Endothelial cell of umbilical vein (primary cell): ENCODE data around the gene DDIT4. TPM values are rescaled to one million over a fixed set of nuclear protein-coding genes. Genes with fewer than 3 reads are reported as not detected.

ENCODE experiments used
- BruUV-seq: library from RNA; stranded (reverse); fragments of 400-500 nt; replicated peaks from 2 replicates; lab custom pipeline; 2021; lab: Mats Ljungman, UMichigan
- CTCF ChIA-PET: fragments of 300-600, 350-600 bp; sonication (Branson Sonifier 250); formaldehyde crosslinking; loops from one replicate; lab custom pipeline; 2021; ENCODE audit warnings: antibody characterized with exemption, inconsistent platforms; lab: Charles Lee
- POLR2A ChIA-PET: fragments of 300-600, 350-600 bp; sonication (Branson Sonifier 250); formaldehyde crosslinking; loops from one replicate; lab custom pipeline; 2021; ENCODE audit warnings: antibody characterized with exemption, inconsistent platforms; lab: Charles Lee
- DNase-seq: peaks from one replicate; pipeline ENCODE4 v3.0.0-alpha.2; 2011; ENCODE audit warnings: low read depth, low spot score
- FAIRE-seq: peaks from 2 replicates; lab custom pipeline; 2011; peaks lifted over from hg19 to GRCh38; lab: Jason Lieb, UNC
- H2AFZ ChIP-seq: 2 replicates; pipeline ENCODE4 v1.6.0; 2012; ENCODE audit warnings: low read depth, low read length, control low read depth, inconsistent platforms
- H3K27ac ChIP-seq: 2 replicates; pipeline ENCODE4 v1.5.1; 2011; ENCODE audit warnings: low read depth, mild to moderate bottlenecking, control low read depth, low read length, moderate library complexity; ENCODE audit not compliant: insufficient read depth
- H3K27me3 ChIP-seq, 2 experiments: 2 replicates each; pipeline versions ENCODE4 v1.6.0 to v1.6.1; 2011; ENCODE audit warnings: low read length in 2 of 2, mixed read lengths in 1 of 2; ENCODE audit not compliant: control insufficient read depth in 2 of 2, insufficient read depth in 2 of 2
- H3K36me3 ChIP-seq, 2 experiments: 2 replicates in 1 of 2; 3 replicates in 1 of 2; pipeline ENCODE4 v1.5.1; 2011; ENCODE audit warnings: low read length in 2 of 2, mild to moderate bottlenecking in 1 of 2, moderate library complexity in 1 of 2; ENCODE audit not compliant: control insufficient read depth in 2 of 2, insufficient read depth in 2 of 2; ENCODE audit errors: extremely low read depth in 1 of 2
- H3K4me1 ChIP-seq: 3 replicates; pipeline ENCODE4 v1.5.1; 2011; ENCODE audit warnings: mild to moderate bottlenecking, low read length; ENCODE audit not compliant: control insufficient read depth, insufficient read depth; ENCODE audit errors: extremely low read depth
- H3K4me2 ChIP-seq: 2 replicates; pipeline ENCODE4 v1.6.1; 2011; ENCODE audit warnings: low read length, control low read depth, mixed read lengths; ENCODE audit not compliant: insufficient read depth
- H3K4me3 ChIP-seq, 3 experiments: fragments of 200-600 bp in 1 of 3; sonication (generic), shearing (Covaris generic) in 1 of 3; replicated peaks in 1 of 3; 2 replicates each; pipeline ENCODE4 v1.5.1; 2011 to 2016; ENCODE audit warnings: control low read depth in 3 of 3, low read length in 3 of 3, mild to moderate bottlenecking in 2 of 3, inconsistent platforms in 1 of 3, low read depth in 1 of 3, moderate library complexity in 1 of 3; ENCODE audit not compliant: insufficient read depth in 1 of 3
- H3K79me2 ChIP-seq: 2 replicates; pipeline ENCODE4 v1.6.0; 2012; ENCODE audit warnings: low read length, inconsistent platforms; ENCODE audit not compliant: control insufficient read depth, insufficient read depth
- H3K9ac ChIP-seq: replicated peaks from 2 replicates; pipeline ENCODE3; 2011; ENCODE audit warnings: low read length, control low read depth; ENCODE audit not compliant: insufficient read depth; ENCODE audit errors: extremely low read depth
- H3K9me1 ChIP-seq: replicated peaks from 3 replicates; pipeline ENCODE4 v1.6.0; 2011; ENCODE audit warnings: mild to moderate bottlenecking, low read length; ENCODE audit not compliant: control insufficient read depth, insufficient read depth; ENCODE audit errors: extremely low read depth
- H3K9me3 ChIP-seq: replicated peaks from 2 replicates; pipeline ENCODE4 v1.5.1; 2012; ENCODE audit warnings: low read length, inconsistent platforms; ENCODE audit not compliant: control insufficient read depth, insufficient read depth
- H4K20me1 ChIP-seq: replicated peaks from 2 replicates; pipeline ENCODE3; 2011; ENCODE audit warnings: mild to moderate bottlenecking, low read length; ENCODE audit not compliant: control insufficient read depth, insufficient read depth; ENCODE audit errors: extremely low read depth
- CTCF ChIP-seq, 2 donors: IDR thresholded peaks; 1 replicate in 1 of 2; 2 replicates in 1 of 2; pipeline ENCODE4 v1.5.1; 2011; ENCODE audit warnings: low read length in 2 of 2, mild to moderate bottlenecking in 2 of 2, moderate library complexity in 2 of 2, control low read depth in 1 of 2, inconsistent platforms in 1 of 2, low read depth in 1 of 2; ENCODE audit not compliant: insufficient read depth in 1 of 2; ENCODE audit errors: extremely low read depth in 1 of 2
- EZH2 ChIP-seq: IDR thresholded peaks from 2 replicates; pipeline ENCODE4 v1.6.1; 2012; ENCODE audit warnings: borderline replicate concordance, low read depth, mild to moderate bottlenecking, moderate library complexity, low read length, inconsistent platforms; ENCODE audit not compliant: severe bottlenecking
- FOS ChIP-seq: IDR thresholded peaks from 2 replicates; pipeline ENCODE4 v1.6.1; 2011; ENCODE audit warnings: mild to moderate bottlenecking, low read length, moderate library complexity, borderline replicate concordance; ENCODE audit not compliant: insufficient read depth
- GATA2 ChIP-seq: IDR thresholded peaks from 2 replicates; pipeline ENCODE4 v1.7.0; 2011; ENCODE audit warnings: low read depth, mild to moderate bottlenecking, moderate library complexity, mixed read lengths, low read length; ENCODE audit not compliant: insufficient read length, insufficient read depth
- JUN ChIP-seq: IDR thresholded peaks from 2 replicates; pipeline ENCODE4 v1.6.1; 2011; ENCODE audit warnings: borderline replicate concordance, low read depth; ENCODE audit not compliant: insufficient read length, insufficient read depth
- MAX ChIP-seq: IDR thresholded peaks from 2 replicates; pipeline ENCODE4 v1.6.1; 2011; ENCODE audit not compliant: insufficient read depth, insufficient read length
- MYC ChIP-seq: IDR thresholded peaks from one replicate; pipeline ENCODE4 v1.6.1; 2011; ENCODE audit warnings: mild to moderate bottlenecking, low read depth, low read length
- POLR2A ChIP-seq: IDR thresholded peaks from 2 replicates; pipeline ENCODE4 v1.6.1; 2012; ENCODE audit warnings: low read depth, mild to moderate bottlenecking, control low read depth, low read length
- POLR2AphosphoS5 ChIP-seq: IDR thresholded peaks from 2 replicates; pipeline ENCODE4 v1.6.1; 2012; ENCODE audit warnings: low read depth, mild to moderate bottlenecking, control low read depth, low read length, moderate library complexity; ENCODE audit not compliant: insufficient read depth
- dilution Hi-C: fragments of 300-500 bp; cut with MboI; formaldehyde crosslinking; loops from one replicate; pipeline ENCODE4 v1.15.0; 2019; ENCODE audit warnings: low sequenced_read_pairs; ENCODE audit not compliant: extremely low pct_ligation_motif_present
- intact Hi-C: fragments of 100-400 bp; cut with micrococcal nuclease; formaldehyde crosslinking; loops from one replicate; pipeline ENCODE4 v1.10.0; 2022
- polyA plus RNA-seq, 4 experiments: library from polyadenylated mRNA; depleted of rRNA in 3 of 4; stranded (reverse) in 3 of 4; unstranded in 1 of 4; fragments of >200 nt; gene quantifications; 2 replicates each; pipeline versions ENCODE4 v1.2.1 to v1.2.3, GENCODE V29; 2011 to 2012; ENCODE audit warnings: missing spikeins in 1 of 4
- total RNA-seq: library from RNA; stranded (reverse); gene quantifications from 2 replicates; pipeline ENCODE4 v1.2.3, GENCODE V29; 2021

DDIT4 gene
- total and polyA plus RNA-seq, 2 donors (not counting 3 experiments of a cell fraction or from before 2014, with no cell fraction given), result 60.4 to 65.3 TPM

GRCh38 chr10:72240371-72240770 lies 33.4 kb upstream of the DDIT4 start:
- H3K4me3 ChIP-seq, result no peak overlapping the region
- dilution Hi-C loops (no loop called here), intact Hi-C loops (no loop called here)
- H3K36me3 ChIP-seq, result no peaks in the 10 kb centered on the region
- H3K9ac ChIP-seq, result no peak overlapping the region
- no peak overlapping the region for H2AFZ ChIP-seq
- no TSS peak for BruUV-seq
- H3K4me2 ChIP-seq, result no peak overlapping the region
- H4K20me1 ChIP-seq, result no peaks in the 10 kb centered on the region
- ChIA-PET CTCF (interaction anchor here (1.1 to 1.5 kb wide), 3 partner anchors 9 to 20 kb away, joined by 3 to 4 read pairs (median 3); no protein-coding TSS in a partner anchor), POLR2A (no interaction called here)
- H3K4me1 ChIP-seq, result peaks cover 26% of the 10 kb centered on the region
- DNase-seq (no peak), FAIRE-seq (no peak)
- no peaks in the 10 kb centered on the region for H3K9me1 ChIP-seq
- H3K9me3 ChIP-seq, result no peaks in the 10 kb centered on the region
- no peaks in the 10 kb centered on the region for H3K27me3 ChIP-seq
- H3K27ac ChIP-seq, result no peak overlapping the region
- TF ChIP-seq FOS (no peak), MYC (no peak), EZH2 (no peak), POLR2AphosphoS5 (no peak), MAX (no peak), POLR2A (no peak), CTCF (IDR thresholded peaks at IDR 0.05; ENCODE audit: extremely low read depth in 1 of 2, insufficient read depth in 1 of 2, low read depth in 1 of 2, low read length in 2 of 2) (no peak), JUN (no peak), GATA2 (no peak)
- H3K79me2 ChIP-seq, result no peaks in the 10 kb centered on the region
